Heart left ventricle (tissue), 13 donors: ENCODE measurements around the gene THSD7B.

Source experiments
- CTCF ChIP-seq, 12 donors: fragments of 200-600 bp; sonication (generic) in 4 of 12; IDR thresholded peaks; one replicate each; pipeline versions ENCODE4 v1.5.0 to v1.8.0; 2018 to 2022; ENCODE audit warnings: antibody characterized with exemption in 12 of 12, mild to moderate bottlenecking in 5 of 12
- POLR2A ChIP-seq, 2 donors: fragments of 450-650 bp; IDR thresholded peaks; one replicate each; pipeline ENCODE4 v1.6.1; 2017; ENCODE audit warnings: antibody characterized with exemption in 2 of 2, mild to moderate bottlenecking in 2 of 2, moderate library complexity in 2 of 2
- donor health status: ischemic (EF 13 %, LVEDD 7.1; RV severe dilation, severe dysfunction).
- donor health status: DM: no; HTN: yes; CAD: no.
- donor health status: DM: no; HTN: no; CAD: no.
- donor health status: ischemic (EF 25% LVEDD 6.9; RV normal size, moderate dysfunction).
- donor health status: ischemic (EF 25% LVEDD 5.7; RV mildly dilated, moderate dysfunction).
- donor health status: ischemic (EF 35%, LVEDD 5.7; RV mildly dilated, moderate dysfunction).
- donor health status: nonischemic (EF 11% LVEDD 7.7; RV severe dilation, severe dysfunction).
- donor health status: DM: yes; HTN: yes; CAD: no.
- donor health status: PGD.
- donor health status: ischemic (EF 29% LVEDD 5.4; RV normal size, mild dysfunction).
- donor health status: nonischemic (EF 23%, LVEDD 6.1; RV moderate dilation, normal function).

GRCh38 chr2:137381731-137382130, 616.4 kb downstream of the THSD7B start:
- TF ChIP-seq CTCF (IDR thresholded peaks at IDR 0.05) (no peak), POLR2A (IDR thresholded peaks at IDR 0.05) (no peak)
